GM12878 (cell line): ENCODE results near the gene TMEM182. TPM values are rescaled to one million over a fixed set of nuclear protein-coding genes. Genes with fewer than 3 reads are reported as not detected.

Source experiments
- ATAC-seq: fragments of 200-7000 bp; cut with Tn5 transposase; 3 replicates; pipeline ENCODE4 v1.9.1; 2020; ENCODE audit warnings: mild to moderate bottlenecking, moderate library complexity
- BruUV-seq: library from RNA; stranded (reverse); fragments of 400-500 nt; replicated peaks from 2 replicates; lab custom pipeline; 2021; lab: Mats Ljungman, UMichigan
- CTCF ChIA-PET: fragments of 300-600 bp; sonication (Branson Sonifier 250); formaldehyde crosslinking; extraction: SDS; loops from one replicate; lab custom pipeline; 2021; ENCODE audit warnings: inconsistent platforms; lab: Yijun Ruan, JAX
- POLR2A ChIA-PET: fragments of 350-600 bp; formaldehyde crosslinking; extraction: SDS; loops from one replicate; lab custom pipeline; 2021; ENCODE audit warnings: inconsistent platforms; lab: Charles Lee
- RAD21 ChIA-PET: fragments of 300-600 bp; sonication (Branson Sonifier 250); formaldehyde crosslinking; loops from one replicate; lab custom pipeline; 2023; ENCODE audit warnings: antibody characterized with exemption; ENCODE audit not compliant: unreplicated experiment; lab: Charles Lee
- SMC1A ChIA-PET: fragments of 300-600 bp; sonication (Branson Sonifier 250); formaldehyde crosslinking; loops from one replicate; lab custom pipeline; 2023; ENCODE audit not compliant: unreplicated experiment, uncharacterized antibody; lab: Charles Lee
- DNase-seq: peaks from one replicate; pipeline ENCODE4 v3.0.0-alpha.2; 2011; ENCODE audit warnings: low read depth, low spot score
- FAIRE-seq: peaks from 3 replicates; lab custom pipeline; 2011; peaks lifted over from hg19 to GRCh38; lab: Jason Lieb, UNC
- H2AFZ ChIP-seq: 2 replicates; pipeline ENCODE4 v1.6.0; 2011; ENCODE audit warnings: low read depth, low read length, control low read depth; ENCODE audit not compliant: control insufficient read depth
- H3K27ac ChIP-seq: 2 replicates; pipeline ENCODE4 v1.5.1; 2011; ENCODE audit warnings: control low read depth; ENCODE audit not compliant: control insufficient read depth, insufficient read depth
- H3K27me3 ChIP-seq, 2 experiments: replicated peaks in 1 of 2; 2 replicates each; pipeline versions ENCODE4 v1.6.0 to v1.6.1; 2011; ENCODE audit warnings: low read length in 1 of 2; ENCODE audit not compliant: control insufficient read depth in 2 of 2, insufficient read depth in 2 of 2
- H3K36me3 ChIP-seq, 2 experiments: 2 replicates each; pipeline ENCODE4 v1.5.1; 2011; ENCODE audit warnings: low read length in 1 of 2; ENCODE audit not compliant: control insufficient read depth in 2 of 2, insufficient read depth in 2 of 2
- H3K4me1 ChIP-seq: 2 replicates; pipeline ENCODE4 v1.6.1; 2011; ENCODE audit warnings: mild to moderate bottlenecking, low read length, moderate library complexity, mixed read lengths; ENCODE audit not compliant: control insufficient read depth, insufficient read depth
- H3K4me2 ChIP-seq: 2 replicates; pipeline ENCODE4 v1.6.0; 2011; ENCODE audit warnings: control low read depth; ENCODE audit not compliant: control insufficient read depth, insufficient read depth
- H3K4me3 ChIP-seq: fragments of 200-600 bp; sonication (generic); 2 replicates; pipeline ENCODE4 v1.5.1; 2016
- H3K79me2 ChIP-seq: 2 replicates; pipeline ENCODE4 v1.6.0; 2011; ENCODE audit warnings: low read length; ENCODE audit not compliant: control insufficient read depth, insufficient read depth
- H3K9ac ChIP-seq: 2 replicates; pipeline ENCODE4 v1.8.0; 2011; ENCODE audit warnings: low read length, control low read depth, mixed read lengths; ENCODE audit not compliant: control insufficient read depth, insufficient read depth
- H3K9me3 ChIP-seq: replicated peaks from 3 replicates; pipeline ENCODE4 v1.5.1; 2011; ENCODE audit warnings: mild to moderate bottlenecking, low read length; ENCODE audit not compliant: control insufficient read depth, insufficient read depth
- H4K20me1 ChIP-seq: 2 replicates; pipeline ENCODE4 v1.6.0; 2011; ENCODE audit not compliant: control insufficient read depth, insufficient read depth
- CHD1 ChIP-seq: IDR thresholded peaks from 2 replicates; pipeline ENCODE4 v1.6.1; 2012; ENCODE audit warnings: low read depth, low read length, improper control_type of control experiment
- E4F1 ChIP-seq: fragments of 450-650 bp; IDR thresholded peaks from 2 replicates; pipeline ENCODE4 v1.6.1; 2018; ENCODE audit warnings: borderline replicate concordance, mild to moderate bottlenecking; ENCODE audit not compliant: partially characterized antibody
- EGR1 ChIP-seq, 2 experiments: IDR thresholded peaks; 1 replicate in 1 of 2; 2 replicates in 1 of 2; pipeline ENCODE4 v1.6.1; 2011 to 2012; ENCODE audit warnings: low read depth in 2 of 2, low read length in 2 of 2, borderline replicate concordance in 1 of 2, mild to moderate bottlenecking in 1 of 2, moderate library complexity in 1 of 2
- ESRRA ChIP-seq: IDR thresholded peaks from 2 replicates; pipeline ENCODE4 v1.6.1; 2012; ENCODE audit warnings: mild to moderate bottlenecking, low read length, improper control_type of control experiment
- IRF4 ChIP-seq: IDR thresholded peaks from 2 replicates; pipeline ENCODE4 v1.6.1; 2011; ENCODE audit warnings: low read depth, low read length
- NFYA ChIP-seq: IDR thresholded peaks from 2 replicates; pipeline ENCODE4 v1.6.1; 2011; ENCODE audit warnings: low read depth, mild to moderate bottlenecking, low read length, improper control_type of control experiment, borderline replicate concordance
- NR2C2 ChIP-seq: IDR thresholded peaks from 2 replicates; pipeline ENCODE4 v1.6.1; 2011; ENCODE audit warnings: borderline replicate concordance, low read depth; ENCODE audit not compliant: control insufficient read depth, insufficient read length
- RAD51 ChIP-seq: fragments of 450-650 bp; IDR thresholded peaks from 2 replicates; pipeline ENCODE4 v1.6.1; 2016; ENCODE audit warnings: moderate library complexity, mild to moderate bottlenecking, inconsistent platforms
- RBBP5 ChIP-seq: fragments of 200-600 bp; sonication (generic); conservative IDR thresholded peaks from 2 replicates; pipeline ENCODE4 v1.6.1; 2016
- RFX5 ChIP-seq: IDR thresholded peaks from 2 replicates; pipeline ENCODE4 v1.6.1; 2011; ENCODE audit warnings: low read depth, low read length, improper control_type of control experiment
- SKIL ChIP-seq: fragments of 450-650 bp; IDR thresholded peaks from 2 replicates; pipeline ENCODE4 v1.6.1; 2017; ENCODE audit warnings: mild to moderate bottlenecking, low read depth, inconsistent platforms; ENCODE audit not compliant: poor library complexity, severe bottlenecking
- SMARCA5 ChIP-seq: fragments of 450-650 bp; IDR thresholded peaks from 2 replicates; pipeline ENCODE4 v1.6.1; 2017; ENCODE audit warnings: mild to moderate bottlenecking
- SREBF2 ChIP-seq: IDR thresholded peaks from 2 replicates; pipeline ENCODE4 v1.6.1; 2012; ENCODE audit warnings: mild to moderate bottlenecking, low read length
- YBX1 ChIP-seq: fragments of 450-650 bp; IDR thresholded peaks from 2 replicates; pipeline ENCODE4 v1.6.1; 2016; ENCODE audit warnings: antibody characterized with exemption
- YY1 ChIP-seq: IDR thresholded peaks from 2 replicates; pipeline ENCODE4 v1.6.1; 2011; ENCODE audit warnings: low read depth, mild to moderate bottlenecking, low read length
- WGBS: methylation state at CpG from one replicate; pipeline ENCODE4 v1.1.6; 2016; ENCODE audit warnings: low lambda C conversion rate; ENCODE audit not compliant: insufficient replicate concordance, insufficient coverage; ENCODE audit errors: missing lambda C conversion rate; 5-methylcytosine and 5-hydroxymethylcytosine counted together
- in situ Hi-C: fragments of 300-500 bp; cut with MboI; formaldehyde crosslinking; loops from 9 replicates; pipeline ENCODE4 v1.14.3; 2018; ENCODE audit warnings: mixed read lengths
- intact Hi-C: fragments of 100-400 bp; cut with micrococcal nuclease; formaldehyde crosslinking; loops from one replicate; pipeline ENCODE4 v1.14.2; 2022; ENCODE audit not compliant: unreplicated experiment
- polyA plus RNA-seq, 11 experiments: library from polyadenylated mRNA; depleted of rRNA in 4 of 11; unstranded in 6 of 11; stranded (reverse) in 5 of 11; fragments of >200 nt; fragmentation: Nextera tagmentation in 4 of 11; fragmentation: Illumina TruSeq in 1 of 11; extraction: Ambion mirVana in 4 of 11; extraction: Trizol in 1 of 11; gene quantifications; 1 replicate in 1 of 11; 2 replicates in 10 of 11; pipeline versions ENCODE4 v1.2.1 to v1.2.3, GENCODE V29; 2011 to 2016; ENCODE audit warnings: inconsistent platforms in 2 of 11, missing spikeins in 2 of 11, low read depth in 1 of 11
- total RNA-seq, 4 experiments: library from RNA; depleted of rRNA in 3 of 4; stranded (reverse); fragments of >200 nt in 3 of 4; fragmentation: Illumina TruSeq in 1 of 4; extraction: Trizol in 1 of 4; gene quantifications; 2 replicates each; pipeline versions ENCODE4 v1.2.1 to v1.2.3, GENCODE V29; 2013 to 2021
- TF ChIP-seq, protein P1 (sequence below): IDR thresholded peaks from 2 replicates; pipeline ENCODE4 v1.6.1; 2011; ENCODE audit warnings: mild to moderate bottlenecking, low read depth, low read length, moderate library complexity; ENCODE audit not compliant: insufficient replicate concordance
- TF ChIP-seq, protein P2 (sequence below): fragments of 450-650 bp; conservative IDR thresholded peaks from 2 replicates; pipeline ENCODE4 v1.6.1; 2017; ENCODE audit warnings: mild to moderate bottlenecking, moderate library complexity

TMEM182 gene
- total and polyA plus RNA-seq, 10 of the 15 experiments (the other 5 are each of a cell fraction or from before 2014, with no cell fraction given), result 1.8 to 5.4 (median 3.1) TPM

GRCh38 chr2:102758439-102758838, 3.4 kb upstream of the TMEM182 start (continued):
- TF ChIP-seq E4F1 (no peak), IRF4 (no peak), RFX5 (no peak), NFYA (no peak)

GRCh38 chr2:102764083-102764482, 2.3 kb downstream of the TMEM182 start:
- no peaks in the 10 kb centered on the region for H3K4me1 ChIP-seq
- 83% methylated on average over 6 of the region's 6 CpGs for WGBS
- intact Hi-C loops, result no loop called here
- RAD21 ChIA-PET, result no interaction called here
- H2AFZ ChIP-seq, result no peak overlapping the region
- H3K4me3 ChIP-seq, result no peak overlapping the region
- in situ Hi-C loops, result no loop called here
- ATAC-seq (no peak), FAIRE-seq (no peak), DNase-seq (no peak)
- POLR2A ChIA-PET, result no interaction called here
- H3K9ac ChIP-seq, result no peak overlapping the region
- BruUV-seq, result no TSS peak
- H3K4me2 ChIP-seq, result no peak overlapping the region
- SMC1A ChIA-PET, result interaction anchor here (1.1 kb wide), 1 partner anchor 28 kb away, joined by 3 read pairs; a partner anchor contains a TSS
- CTCF ChIA-PET, result interaction anchor here (0.6 to 7.9 kb wide), 2 partner anchors 11 to 36 kb away, joined by 3 to 95 read pairs; no protein-coding TSS in a partner anchor
- H3K9me3 ChIP-seq, result no peaks in the 10 kb centered on the region
- H3K27ac ChIP-seq, result no peak overlapping the region
- no peaks in the 10 kb centered on the region for H3K27me3 ChIP-seq
- no peaks in the 10 kb centered on the region; a peak in 1 of 4 replicates for H3K36me3 ChIP-seq
- no peaks in the 10 kb centered on the region for H4K20me1 ChIP-seq
- no peaks in the 10 kb centered on the region for H3K79me2 ChIP-seq
- TF ChIP-seq SREBF2 (no peak), SMARCA5 (no peak), CHD1 (no peak), RAD51 (no peak), SKIL (no peak), EGR1 (IDR thresholded peaks at IDR 0.05; ENCODE audit: borderline replicate concordance in 1 of 2, low read depth in 2 of 2, low read length in 2 of 2) (no peak), YY1 (no peak), NR2C2 (no peak), RBBP5 (no peak), ESRRA (no peak), YBX1 (no peak)
- TF ChIP-seq, protein P1, sequence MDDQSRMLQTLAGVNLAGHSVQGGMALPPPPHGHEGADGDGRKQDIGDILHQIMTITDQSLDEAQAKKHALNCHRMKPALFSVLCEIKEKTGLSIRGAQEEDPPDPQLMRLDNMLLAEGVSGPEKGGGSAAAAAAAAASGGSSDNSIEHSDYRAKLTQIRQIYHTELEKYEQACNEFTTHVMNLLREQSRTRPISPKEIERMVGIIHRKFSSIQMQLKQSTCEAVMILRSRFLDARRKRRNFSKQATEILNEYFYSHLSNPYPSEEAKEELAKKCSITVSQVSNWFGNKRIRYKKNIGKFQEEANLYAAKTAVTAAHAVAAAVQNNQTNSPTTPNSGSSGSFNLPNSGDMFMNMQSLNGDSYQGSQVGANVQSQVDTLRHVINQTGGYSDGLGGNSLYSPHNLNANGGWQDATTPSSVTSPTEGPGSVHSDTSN, result no peak
- TF ChIP-seq, protein P2, sequence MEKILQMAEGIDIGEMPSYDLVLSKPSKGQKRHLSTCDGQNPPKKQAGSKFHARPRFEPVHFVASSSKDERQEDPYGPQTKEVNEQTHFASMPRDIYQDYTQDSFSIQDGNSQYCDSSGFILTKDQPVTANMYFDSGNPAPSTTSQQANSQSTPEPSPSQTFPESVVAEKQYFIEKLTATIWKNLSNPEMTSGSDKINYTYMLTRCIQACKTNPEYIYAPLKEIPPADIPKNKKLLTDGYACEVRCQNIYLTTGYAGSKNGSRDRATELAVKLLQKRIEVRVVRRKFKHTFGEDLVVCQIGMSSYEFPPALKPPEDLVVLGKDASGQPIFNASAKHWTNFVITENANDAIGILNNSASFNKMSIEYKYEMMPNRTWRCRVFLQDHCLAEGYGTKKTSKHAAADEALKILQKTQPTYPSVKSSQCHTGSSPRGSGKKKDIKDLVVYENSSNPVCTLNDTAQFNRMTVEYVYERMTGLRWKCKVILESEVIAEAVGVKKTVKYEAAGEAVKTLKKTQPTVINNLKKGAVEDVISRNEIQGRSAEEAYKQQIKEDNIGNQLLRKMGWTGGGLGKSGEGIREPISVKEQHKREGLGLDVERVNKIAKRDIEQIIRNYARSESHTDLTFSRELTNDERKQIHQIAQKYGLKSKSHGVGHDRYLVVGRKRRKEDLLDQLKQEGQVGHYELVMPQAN, result no peak
